ENCODE results near the gene SERPINI1.

SERPINI1 gene

GRCh38 chr3:167870759-167871158 is 135.2 kb downstream of the SERPINI1 start:
- DNase-seq, result no peak
- no peak overlapping the region for H3K27ac ChIP-seq (ENCODE audit: insufficient read depth, low read length, poor library complexity, severe bottlenecking)
- no peaks in the 10 kb centered on the region for H3K27me3 ChIP-seq (replicated peaks; ENCODE audit: control insufficient read depth, insufficient read depth, low read length, poor library complexity, severe bottlenecking)
- H3K36me3 ChIP-seq (ENCODE audit: control insufficient read depth, insufficient read depth, low read length), result no peaks in the 10 kb centered on the region
- H3K4me3 ChIP-seq (ENCODE audit: insufficient read depth, low read depth, low read length, poor library complexity, severe bottlenecking), result no peak overlapping the region
- no peaks in the 10 kb centered on the region for H3K9me3 ChIP-seq (ENCODE audit: control insufficient read depth, low read length)
- H3K4me1 ChIP-seq (ENCODE audit: control insufficient read depth, insufficient read depth, low read length, poor library complexity, severe bottlenecking), result no peaks in the 10 kb centered on the region

- no peak for DNase-seq
- Histone ChIP-seq H3K27ac (ENCODE audit: insufficient read depth, low read length, poor library complexity, severe bottlenecking) (no peak overlapping the region), H3K4me3 (ENCODE audit: insufficient read depth, low read depth, low read length, poor library complexity, severe bottlenecking) (no peak overlapping the region), H3K27me3 (replicated peaks; ENCODE audit: control insufficient read depth, insufficient read depth, low read length, poor library complexity, severe bottlenecking) (no peaks in the 10 kb centered on the region), H3K4me1 (ENCODE audit: control insufficient read depth, insufficient read depth, low read length, poor library complexity, severe bottlenecking) (no peaks in the 10 kb centered on the region), H3K36me3 (ENCODE audit: control insufficient read depth, insufficient read depth, low read length) (no peaks in the 10 kb centered on the region), H3K9me3 (ENCODE audit: control insufficient read depth, low read length) (no peaks in the 10 kb centered on the region)
These were observed 136.5 kb downstream of the SERPINI1 start for GRCh38 chr3:167872032-167872431.

GRCh38 chr3:167872941-167873340 is 137.4 kb downstream of the SERPINI1 start:
- Histone ChIP-seq H3K9me3 (ENCODE audit: control insufficient read depth, low read length) (no peaks in the 10 kb centered on the region), H3K27me3 (replicated peaks; ENCODE audit: control insufficient read depth, insufficient read depth, low read length, poor library complexity, severe bottlenecking) (no peaks in the 10 kb centered on the region), H3K27ac (ENCODE audit: insufficient read depth, low read length, poor library complexity, severe bottlenecking) (no peak overlapping the region), H3K36me3 (ENCODE audit: control insufficient read depth, insufficient read depth, low read length) (no peaks in the 10 kb centered on the region), H3K4me3 (ENCODE audit: insufficient read depth, low read depth, low read length, poor library complexity, severe bottlenecking) (no peak overlapping the region), H3K4me1 (ENCODE audit: control insufficient read depth, insufficient read depth, low read length, poor library complexity, severe bottlenecking) (no peaks in the 10 kb centered on the region)
- DNase-seq, result no peak

- Histone ChIP-seq H3K36me3 (ENCODE audit: control insufficient read depth, insufficient read depth, low read length) (no peaks in the 10 kb centered on the region), H3K4me3 (ENCODE audit: insufficient read depth, low read depth, low read length, poor library complexity, severe bottlenecking) (no peak overlapping the region), H3K27ac (ENCODE audit: insufficient read depth, low read length, poor library complexity, severe bottlenecking) (no peak overlapping the region), H3K9me3 (ENCODE audit: control insufficient read depth, low read length) (no peaks in the 10 kb centered on the region), H3K27me3 (replicated peaks; ENCODE audit: control insufficient read depth, insufficient read depth, low read length, poor library complexity, severe bottlenecking) (no peaks in the 10 kb centered on the region), H3K4me1 (ENCODE audit: control insufficient read depth, insufficient read depth, low read length, poor library complexity, severe bottlenecking) (no peaks in the 10 kb centered on the region)
- DNase-seq, result no peak
These were observed 139.3 kb downstream of the SERPINI1 start for GRCh38 chr3:167874671-167875372.
